HG03565 (cell line): ENCODE results near the gene FBXW5.

Source experiments
- ATAC-seq: cut with Tn5 transposase; IDR thresholded peaks from one replicate; pipeline ENCODE4 v1.9.1; 2021; ENCODE audit warnings: mild to moderate bottlenecking, moderate library complexity; ENCODE audit not compliant: unreplicated experiment

FBXW5 gene

DNA sequence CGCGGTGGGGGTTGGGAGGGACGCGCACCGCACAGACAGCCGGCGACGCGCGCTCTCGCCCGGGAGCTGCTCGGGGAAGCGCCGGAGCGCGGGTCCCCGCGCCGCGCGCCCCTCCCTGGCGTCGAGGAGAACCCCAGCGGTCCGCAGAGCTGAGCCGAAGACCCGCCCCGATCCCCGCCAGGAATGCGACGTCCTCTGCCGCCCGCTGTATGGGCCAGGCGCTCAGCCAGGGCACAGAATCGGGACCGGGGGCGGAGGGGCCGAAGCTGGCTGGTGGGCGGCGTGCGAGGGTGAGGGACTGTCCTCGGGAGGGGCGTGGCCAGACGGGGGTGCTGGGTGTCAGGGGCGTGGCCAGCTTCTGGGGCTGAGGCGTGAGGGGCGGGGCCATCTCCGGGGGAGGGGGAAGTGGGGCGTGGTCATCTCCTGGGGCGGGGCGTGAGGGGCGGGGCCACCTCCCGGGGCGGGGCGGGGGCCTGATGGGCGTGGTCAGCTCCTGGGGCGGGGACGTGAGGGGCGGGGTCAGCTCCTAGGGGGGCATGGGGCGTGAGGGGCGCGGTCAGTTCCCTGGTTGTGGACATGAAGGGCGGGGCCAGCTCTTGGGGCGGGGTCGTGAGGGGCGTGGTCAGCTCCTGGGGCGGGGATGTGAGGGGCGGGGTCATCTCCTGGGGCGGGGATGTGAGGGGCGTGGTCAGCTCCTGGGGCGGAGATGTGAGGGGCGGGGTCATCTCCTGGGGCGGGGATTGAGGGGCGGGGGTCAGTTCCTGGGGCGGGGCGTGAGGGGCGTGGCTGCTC is 33.7 kb upstream of the FBXW5 start:
- ATAC-seq = no peak

DNA sequence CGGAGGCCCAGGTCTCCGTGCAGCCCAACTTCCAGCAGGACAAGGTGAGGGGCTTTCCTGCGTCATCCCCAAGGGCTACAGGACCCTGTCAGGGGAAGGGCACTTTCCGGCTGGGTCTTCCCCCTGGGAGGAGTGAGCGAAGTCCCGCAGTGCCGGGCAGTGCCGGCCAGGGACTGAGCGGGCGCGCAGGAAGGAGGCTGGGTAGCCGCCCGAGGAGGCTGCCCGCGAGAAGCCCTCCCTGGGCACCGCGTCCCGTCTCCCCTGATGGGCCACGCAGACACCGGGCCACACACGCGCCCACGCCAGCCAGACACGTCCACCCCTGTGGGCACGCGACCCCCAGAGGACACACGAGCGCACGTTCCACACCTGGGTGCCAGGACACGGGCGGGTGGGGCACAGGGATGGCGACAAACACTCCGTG is 33.1 kb upstream of the FBXW5 start:
- no peak for ATAC-seq

DNA sequence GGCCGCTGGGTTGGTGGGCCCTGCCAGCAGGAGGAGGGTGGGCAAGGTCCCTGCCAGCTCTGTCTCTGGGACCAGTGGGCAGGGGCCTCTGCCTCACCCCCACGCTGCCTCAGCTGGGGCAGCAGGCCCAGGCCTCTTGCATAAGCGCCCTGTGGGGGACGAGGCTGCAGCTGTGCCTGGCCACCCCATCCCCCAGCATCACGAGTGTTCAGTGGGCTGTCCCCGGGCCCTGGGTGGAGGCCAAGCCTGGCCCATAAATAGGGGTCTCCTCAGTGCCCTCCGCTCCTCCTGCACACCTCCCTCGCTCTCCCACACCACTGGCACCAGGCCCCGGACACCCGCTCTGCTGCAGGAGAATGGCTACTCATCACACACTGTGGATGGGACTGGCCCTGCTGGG is 32.7 kb upstream of the FBXW5 start, which contains the start of gene PTGDS:
TSS of gene PTGDS (plus strand) at position 282 of the 400 bp plus-strand sequence. CDS start at position 357, 75 bp downstream.
- ATAC-seq = no peak

DNA sequence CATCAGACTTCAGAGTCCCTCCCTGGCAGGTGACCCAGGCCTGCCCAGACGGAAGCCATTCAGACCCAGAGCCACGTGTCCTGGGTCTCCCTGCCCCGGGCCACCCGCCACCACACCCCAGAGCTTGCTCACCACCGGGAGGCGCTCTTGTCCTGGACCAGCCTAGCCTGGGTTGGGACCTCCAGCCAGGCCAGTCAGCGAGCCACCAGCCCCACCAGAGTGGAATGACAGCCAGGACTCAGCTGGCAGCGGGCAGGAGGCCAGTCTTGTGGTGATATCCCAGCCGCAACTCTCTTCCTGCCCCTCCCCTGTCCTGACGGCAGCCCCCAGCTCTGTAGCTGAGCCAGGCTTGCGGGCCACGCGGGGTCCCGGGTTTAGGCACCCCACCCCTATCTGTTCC is 31.1 kb upstream of the FBXW5 start:
- no peak for ATAC-seq

DNA sequence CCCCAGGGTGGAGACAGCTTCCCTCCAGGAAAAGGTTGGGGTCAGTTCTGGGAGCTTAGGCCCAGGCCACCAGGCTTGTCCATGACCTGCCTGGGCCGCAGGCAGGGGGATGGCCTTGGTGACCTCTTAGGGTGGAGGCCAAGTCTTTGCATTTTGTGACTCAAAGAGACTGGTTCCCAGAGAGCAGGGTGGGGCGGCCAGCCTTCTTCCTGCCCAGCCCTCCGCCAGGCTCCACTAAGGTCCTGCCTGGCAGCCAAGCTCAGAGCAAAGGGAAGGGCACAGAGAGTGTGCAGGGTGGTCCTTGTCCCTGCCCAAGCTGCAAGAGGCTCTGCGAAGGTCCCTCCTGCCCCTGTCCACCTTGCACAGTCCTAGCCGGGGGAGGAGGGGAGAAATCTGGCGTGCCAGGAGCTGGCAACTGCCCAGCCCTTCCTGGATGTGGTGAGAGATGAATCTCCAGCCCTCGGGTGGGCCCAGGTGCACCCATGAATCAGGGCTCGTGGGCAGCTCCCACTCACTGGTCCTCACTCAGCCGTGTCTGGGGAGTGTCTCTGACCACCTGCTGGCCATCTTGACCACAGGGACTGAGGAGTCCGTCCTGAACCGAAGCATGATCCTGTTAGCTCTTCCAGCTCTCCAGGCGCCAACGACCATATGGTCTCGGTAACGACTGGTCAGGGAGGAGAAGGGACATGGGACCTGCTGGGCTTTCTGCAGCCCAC is 30.4 kb upstream of the FBXW5 start:
- ATAC-seq = no peak

DNA sequence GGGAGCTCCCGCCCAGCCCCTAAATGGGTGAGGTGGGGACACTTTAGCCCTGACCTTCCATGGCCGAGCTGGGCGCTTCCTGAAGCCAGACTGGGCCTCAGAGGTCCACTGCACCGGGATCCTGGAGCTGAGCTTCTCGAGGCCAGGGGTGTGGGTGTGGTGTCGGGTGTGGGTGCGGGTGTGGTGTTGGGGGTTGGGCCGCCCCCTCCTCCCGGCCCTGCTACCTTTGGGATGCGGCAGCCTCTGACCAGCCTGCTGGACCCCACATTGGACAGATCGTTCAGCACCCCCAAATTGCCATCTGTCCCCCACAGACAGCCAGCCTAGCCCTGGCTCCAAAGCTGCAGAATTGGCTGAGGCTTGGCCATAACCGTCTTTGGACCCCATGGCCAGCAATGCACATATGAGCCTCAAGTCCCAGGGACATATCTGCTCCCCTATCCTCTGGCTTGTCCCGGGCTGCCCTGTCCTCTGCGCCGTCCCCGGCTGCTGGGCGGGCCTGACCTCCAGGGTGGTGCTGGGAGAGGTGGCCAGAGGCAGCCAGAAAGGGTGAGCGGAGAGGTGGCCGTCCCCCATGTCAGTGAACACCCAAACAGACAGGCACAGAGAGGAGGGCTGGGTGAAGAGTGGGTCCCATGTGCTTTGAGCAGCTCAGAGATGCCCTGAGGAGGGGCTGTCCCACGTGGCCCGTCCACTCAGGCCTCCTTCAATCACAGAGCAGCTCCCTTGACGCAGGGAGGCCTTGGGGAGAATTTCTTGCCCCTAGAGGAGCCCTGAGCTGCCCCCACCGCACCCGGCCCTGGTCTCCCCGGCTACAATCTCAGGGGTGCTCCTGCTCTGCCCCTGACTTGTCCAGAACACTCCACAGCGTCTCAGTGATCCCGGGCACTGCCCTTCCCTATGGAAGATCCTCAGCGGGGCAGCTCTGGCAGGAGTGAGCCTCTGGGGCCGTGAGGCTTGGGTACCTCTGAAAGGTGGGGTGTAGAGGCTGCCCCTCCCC is 29.4 kb upstream of the FBXW5 start:
- ATAC-seq = no peak

DNA sequence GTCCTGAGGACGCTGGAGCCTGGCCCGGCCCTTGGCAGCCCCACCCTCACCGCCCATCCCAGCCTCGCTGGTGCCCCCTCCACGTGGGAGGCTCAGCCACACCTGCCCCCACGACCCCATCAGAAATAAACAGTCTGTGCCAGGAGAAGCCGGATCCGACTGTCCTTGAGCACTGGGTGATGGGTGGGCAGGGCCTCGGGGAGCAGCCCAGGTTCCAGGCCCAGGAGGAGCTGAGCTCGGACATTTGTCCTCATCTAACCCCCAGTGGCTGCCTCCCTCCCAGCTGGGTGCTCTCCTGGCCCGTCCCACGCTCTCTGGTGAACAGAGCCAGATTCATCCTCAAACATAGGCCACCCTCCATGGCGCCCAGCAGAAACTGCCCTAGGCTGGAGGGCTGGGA is 28.2 kb upstream of the FBXW5 start:
- ATAC-seq = no peak

DNA sequence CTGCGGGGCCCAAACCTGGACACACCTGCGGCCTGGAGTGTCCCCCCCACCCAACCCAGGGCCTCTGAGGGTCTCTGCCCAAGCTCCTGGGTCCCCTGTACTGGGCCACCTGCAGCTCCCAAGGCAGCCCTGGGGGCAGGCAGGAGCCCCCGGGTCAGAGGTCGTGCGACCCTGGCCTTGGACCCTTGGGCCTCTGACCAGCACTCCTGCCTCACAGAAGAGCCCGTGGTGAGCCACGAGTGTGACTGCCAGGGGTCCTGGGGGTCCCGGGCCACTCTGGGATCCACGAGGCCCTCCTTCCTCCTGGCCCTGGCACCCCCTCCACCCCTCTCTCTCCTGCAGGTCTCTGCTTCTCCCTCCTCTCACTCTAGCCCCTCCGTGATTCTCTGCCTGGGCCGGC is 27.8 kb upstream of the FBXW5 start:
- ATAC-seq = no peak

DNA sequence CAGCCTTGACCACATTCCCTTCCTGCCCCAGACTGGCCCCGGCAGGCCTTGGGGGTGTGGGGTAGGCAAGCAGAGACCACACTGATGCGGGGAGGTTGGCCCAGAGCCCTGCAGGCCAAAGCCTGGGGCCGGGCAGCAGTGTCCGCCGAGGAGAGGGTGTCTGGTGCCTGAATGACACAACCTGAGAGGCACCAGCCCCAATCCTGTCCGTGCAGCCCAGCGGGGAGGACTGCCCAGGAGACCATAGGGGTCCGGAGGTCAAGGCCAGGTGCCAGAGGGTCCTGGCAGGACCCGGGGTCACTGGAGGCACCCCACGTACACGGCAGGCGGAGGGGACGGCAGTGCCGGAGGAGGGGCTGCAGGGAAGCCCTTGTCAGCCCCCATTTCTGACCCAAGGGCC is 27.2 kb upstream of the FBXW5 start:
- ATAC-seq = no peak

DNA sequence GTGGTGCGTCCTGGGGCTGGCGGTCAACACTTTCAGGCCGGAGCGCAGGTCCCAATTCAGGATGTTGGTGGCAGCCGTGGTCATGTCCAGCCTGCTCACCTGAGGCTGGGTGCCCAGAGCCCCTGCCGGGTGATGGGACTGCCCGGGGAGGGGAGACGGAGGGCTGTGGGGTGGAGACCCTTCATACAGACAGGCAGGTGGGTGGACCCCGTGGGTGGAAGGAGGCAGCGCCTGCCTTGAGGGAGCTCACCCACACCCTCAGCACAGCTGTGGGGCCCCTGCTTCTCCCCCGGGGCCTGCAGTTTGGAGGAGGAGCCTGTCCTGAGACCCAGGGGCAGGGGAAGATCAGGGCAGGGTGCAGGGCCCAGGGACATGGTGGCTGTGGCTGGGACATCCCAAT is 25.8 kb upstream of the FBXW5 start:
- ATAC-seq = no peak

DNA sequence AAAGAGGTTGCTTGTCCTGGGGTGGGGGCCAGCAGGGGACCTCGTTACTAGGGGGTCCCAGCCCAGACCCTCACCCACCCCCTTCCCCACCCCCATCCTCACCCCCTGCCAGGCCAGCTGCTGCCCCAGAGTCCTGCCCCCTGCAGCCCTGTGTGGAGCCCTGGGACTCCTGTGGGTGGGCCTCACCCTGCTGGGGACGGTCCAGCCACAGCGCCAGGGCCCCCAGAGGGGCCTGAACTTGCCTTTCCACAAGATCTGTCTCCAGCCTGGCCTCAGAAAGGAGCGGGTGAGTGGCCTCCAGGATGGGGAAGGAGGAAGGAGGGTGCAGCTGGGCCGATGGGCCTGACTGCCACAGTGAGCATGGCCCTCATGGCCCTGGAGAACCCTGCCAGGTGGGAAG is 25.2 kb upstream of the FBXW5 start:
- ATAC-seq = no peak

DNA sequence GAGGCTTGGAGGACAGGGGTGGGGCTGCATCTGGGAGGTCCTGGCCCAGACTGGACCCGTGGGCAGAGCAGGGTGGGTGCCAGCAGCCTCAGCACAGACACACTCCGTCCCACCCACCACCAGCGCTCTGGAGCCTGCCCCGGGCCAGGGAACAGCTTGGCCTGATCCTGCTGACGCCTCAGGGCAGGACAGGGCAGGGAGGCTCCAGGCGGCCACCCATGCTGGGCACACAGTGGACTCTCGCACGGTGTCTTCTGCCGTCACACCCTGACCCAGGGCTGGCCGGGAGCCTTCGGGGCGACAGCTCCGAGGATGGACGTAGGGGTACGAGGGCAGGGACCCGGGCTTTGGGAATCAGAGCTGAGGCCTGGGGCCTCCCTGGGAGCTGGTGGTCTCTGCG is 24.6 kb upstream of the FBXW5 start:
- ATAC-seq = no peak

DNA sequence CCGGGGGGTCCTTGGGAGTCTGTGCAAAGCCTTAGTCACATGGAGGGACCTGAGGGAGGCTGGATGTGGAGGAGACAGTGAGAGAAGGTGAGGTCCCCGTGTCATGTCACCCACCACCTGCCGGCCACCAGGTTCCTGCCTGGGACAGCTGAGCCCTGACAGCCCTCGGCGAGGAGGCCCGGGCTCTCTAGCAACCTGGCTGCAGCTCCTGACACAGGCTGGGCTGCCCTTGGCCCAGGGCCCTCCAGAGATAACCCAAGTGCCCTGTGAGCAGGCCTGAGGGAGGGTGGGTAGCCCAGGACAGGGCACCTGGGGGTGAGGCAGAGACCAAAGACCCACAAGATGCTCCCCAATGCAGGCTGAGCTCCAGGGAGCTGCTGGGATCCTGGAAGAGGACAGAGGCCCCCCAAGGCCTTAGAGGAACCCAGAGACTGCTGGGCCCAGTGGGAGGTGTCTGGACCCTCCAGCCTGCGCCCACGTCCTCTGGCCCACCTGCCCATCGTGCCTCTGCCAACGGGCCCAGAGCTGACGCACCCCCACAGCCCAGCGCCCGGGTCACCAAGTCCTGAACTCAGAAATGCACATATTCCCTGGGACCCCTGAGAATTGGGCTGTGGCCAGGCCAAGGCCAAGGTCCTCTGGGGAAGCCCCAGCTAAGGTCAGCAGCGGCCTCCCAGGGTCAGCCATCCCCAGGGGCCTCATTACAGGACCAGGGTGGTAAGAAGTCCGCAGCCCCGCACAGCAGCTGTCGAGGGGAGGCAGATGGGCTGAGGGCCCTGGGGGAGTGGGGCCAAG is 24.0 kb upstream of the FBXW5 start:
- no peak for ATAC-seq

DNA sequence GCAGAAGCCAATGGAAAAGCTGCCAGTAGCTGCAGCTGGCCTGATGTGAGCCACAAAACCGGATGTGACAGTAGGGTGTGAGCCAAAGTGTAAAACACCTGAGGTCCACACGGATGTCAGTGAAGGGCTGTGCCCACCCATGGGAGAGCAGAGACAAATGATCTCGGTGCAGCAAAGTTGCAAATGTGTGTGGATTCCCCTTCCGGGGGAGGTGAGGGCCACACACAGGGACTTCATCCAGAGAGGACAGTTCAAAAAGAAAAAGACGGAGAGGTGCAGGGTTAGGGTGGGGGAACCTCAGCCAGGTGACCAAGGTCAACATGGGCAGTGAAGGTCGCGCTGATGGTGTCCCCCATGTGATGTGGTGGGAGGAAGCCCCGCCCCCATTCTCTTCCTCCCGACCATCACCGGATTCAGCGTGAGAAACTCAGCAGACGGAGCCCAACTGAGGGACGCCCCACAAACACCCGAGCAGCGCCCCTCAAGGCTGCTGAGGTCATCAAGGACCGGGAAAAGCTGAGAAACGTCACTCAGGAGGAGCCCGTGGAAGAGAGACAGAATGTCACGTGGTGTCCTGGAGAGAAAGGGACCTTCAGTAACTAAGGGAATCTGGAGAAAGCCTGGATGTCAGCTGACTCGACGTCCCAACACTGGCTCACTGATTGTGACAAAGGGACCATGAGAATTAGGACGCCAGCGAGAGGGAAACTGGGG is 21.4 kb upstream of the FBXW5 start:
- ATAC-seq = no peak

DNA sequence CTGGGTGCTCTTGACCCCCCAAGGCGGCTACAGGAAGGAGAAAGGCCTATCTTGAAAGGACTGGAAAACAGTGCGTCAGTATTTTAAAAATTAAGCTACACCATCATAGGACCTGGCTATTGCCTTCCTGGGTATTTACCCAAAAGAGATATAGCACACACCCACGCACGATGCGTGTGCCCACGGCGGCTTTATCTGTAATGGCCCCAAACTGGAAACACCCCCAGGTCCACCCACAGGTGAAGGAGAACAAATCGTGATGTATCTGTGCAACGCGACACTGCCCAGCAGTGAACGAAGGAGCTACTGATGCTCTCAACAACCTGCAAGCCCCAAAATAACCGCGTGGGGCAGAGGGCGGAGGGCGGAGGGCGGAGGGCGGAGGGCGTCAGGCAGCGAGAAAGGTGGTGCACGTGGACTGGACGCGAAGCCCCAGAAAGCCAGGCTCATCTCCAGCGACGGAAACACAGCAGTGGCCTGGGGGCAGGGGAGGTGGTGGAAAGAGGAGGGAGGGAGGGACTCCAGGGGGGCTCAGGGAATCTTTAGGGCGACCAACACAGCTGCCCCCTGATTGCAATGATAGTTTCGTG is 20.4 kb upstream of the FBXW5 start:
- no peak for ATAC-seq

DNA sequence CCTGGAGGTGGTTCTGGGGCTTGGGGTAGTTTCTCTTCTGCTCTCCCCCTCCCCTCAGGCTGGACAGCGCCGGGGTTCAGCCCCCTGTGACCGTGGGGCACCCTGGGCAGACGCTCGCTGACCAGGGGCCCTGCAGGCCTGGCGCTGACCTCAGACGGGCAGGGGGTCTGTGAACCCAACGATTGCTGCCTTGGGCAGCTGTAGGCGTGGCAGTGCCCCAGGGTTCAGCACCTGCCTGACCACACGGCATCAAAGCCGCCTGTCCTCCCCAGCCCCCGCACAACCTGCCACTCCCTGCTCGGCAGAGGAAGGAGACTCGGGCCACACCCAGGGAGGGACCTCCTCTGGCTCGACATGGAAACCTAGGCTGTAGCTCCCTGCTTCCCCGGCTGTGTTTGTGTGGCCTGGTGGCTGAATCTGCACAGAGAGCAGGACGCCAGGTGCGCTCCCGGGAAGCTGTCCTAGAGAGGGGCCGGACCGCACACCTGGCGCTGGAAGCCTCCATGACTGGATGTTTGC is 19.7 kb upstream of the FBXW5 start:
- ATAC-seq = no peak

DNA sequence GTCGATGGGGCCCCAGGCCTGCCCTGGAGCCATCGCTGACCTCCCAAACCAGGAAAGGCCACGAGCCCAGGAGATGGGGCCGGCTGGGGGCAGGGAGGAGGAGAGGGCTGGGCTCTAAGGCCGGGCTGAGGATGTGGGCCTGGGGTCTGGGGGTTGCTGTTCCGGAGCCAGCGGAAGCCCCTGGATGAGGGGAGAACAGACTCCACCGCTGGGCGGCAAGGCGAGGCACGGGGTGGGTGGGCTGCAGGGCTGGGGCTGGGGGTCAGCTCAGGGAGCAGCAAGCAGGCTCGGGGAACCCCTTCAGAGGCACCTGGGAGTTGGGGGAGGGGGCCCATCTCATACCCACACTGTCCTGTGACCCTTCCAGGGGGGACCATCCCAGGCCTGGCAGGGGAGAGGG is 19.2 kb upstream of the FBXW5 start:
- ATAC-seq = no peak

DNA sequence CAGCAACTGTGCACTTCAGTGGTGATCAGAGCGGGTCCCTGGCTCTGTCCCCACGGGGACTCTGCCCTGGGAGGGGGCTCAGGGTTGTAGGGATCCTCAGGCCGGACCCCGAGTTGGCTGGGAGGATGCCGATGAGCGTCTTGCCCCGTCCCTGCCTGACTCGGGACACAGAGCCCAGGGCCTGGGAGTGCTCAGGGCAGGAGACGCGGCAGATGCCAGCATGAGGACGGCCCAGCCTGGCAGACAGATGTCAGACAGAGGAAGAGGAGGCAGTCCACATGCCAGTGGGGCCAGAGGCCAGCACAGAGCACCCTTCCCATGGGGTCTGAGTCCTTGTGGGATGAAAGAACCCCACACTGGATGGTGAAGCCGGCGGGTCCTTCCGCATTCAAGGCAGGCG is 18.8 kb upstream of the FBXW5 start:
- ATAC-seq = no peak

DNA sequence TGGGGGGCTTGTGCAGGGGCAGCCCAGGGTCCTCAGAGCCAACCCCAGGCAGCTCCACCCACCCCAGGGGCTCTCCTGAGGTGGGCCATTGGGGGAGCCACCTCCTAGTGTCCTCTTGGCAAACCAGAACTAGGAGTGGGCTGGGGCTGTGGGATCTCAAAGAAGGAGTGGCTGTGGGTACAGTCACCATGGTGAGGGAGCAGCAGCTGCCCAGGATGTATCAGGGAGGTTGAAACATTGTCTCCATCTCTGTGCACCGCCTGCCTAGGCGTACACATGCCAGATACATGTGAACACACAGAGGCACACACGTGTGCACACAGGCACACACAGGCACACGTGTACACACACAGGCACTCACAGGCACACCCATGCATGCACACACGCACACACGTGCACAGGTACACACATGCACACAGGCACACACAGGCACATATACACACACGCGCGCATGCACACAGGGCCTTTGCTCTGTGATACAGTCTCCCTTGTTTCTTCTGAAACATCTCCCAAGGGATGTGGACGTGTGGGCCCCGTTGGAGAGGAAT is 18.2 kb upstream of the FBXW5 start:
- ATAC-seq = no peak
